ENCODE data around the gene USP48. TPM values are rescaled to one million over a fixed set of nuclear protein-coding genes. Genes with fewer than 3 reads are reported as not detected.
"Not testable (repeated sequence)": the region's sequence is repeated elsewhere in the genome, so short reads cannot be mapped to it uniquely, and the experiment has no call there.

The USP48 gene
- total and polyA plus RNA-seq, 2 of the 4 experiments (the other 2 are of a cell fraction): 24.7 to 25.0 TPM

DNA sequence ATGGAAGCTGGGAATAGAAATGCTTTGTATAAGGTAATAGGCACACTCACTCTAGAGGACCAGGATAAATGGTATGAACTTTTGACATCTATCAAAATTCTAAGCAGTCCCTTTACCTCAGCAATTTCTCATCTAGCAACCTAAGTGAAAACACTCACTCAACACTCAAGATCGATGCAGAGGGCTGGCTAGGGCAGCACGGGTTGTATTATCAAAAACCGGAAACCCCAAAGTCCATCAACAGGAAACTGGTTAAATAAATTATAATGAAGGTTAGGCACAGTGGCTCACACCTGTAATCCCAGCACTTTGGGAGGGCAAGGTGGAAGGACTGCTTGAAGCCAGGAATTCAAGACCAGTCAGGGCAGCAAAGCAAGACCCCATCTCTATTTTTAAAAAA lies 9.4 kb downstream of the USP48 start:
- Histone ChIP-seq H3K4ac (ENCODE audit: low read depth, low read length) (no peak overlapping the region), H3K14ac (replicated peaks; ENCODE audit: low read depth, low read length) (no peak overlapping the region), H2BK15ac (ENCODE audit: low read depth, low read length) (no peak overlapping the region), H3K9ac (ENCODE audit: low read depth, low read length) (no peak overlapping the region), H4K91ac (ENCODE audit: insufficient read depth, low read depth, low read length) (no peak overlapping the region), H2BK120ac (ENCODE audit: low read depth, low read length) (no peak overlapping the region), H3K23ac (ENCODE audit: low read depth, low read length) (no peak overlapping the region), H3K4me2 (ENCODE audit: low read depth, low read length) (no peak overlapping the region), H2AFZ (replicated peaks; ENCODE audit: low read length, poor library complexity) (no peak overlapping the region), H4K8ac (ENCODE audit: low read depth in 2 of 2, low read length in 2 of 2) (no peak overlapping the region), H3K56ac (ENCODE audit: extremely low read depth, insufficient read depth, low read length) (no peak overlapping the region), H4K5ac (ENCODE audit: low read depth, low read length) (no peak overlapping the region), H3K18ac (ENCODE audit: low read depth, low read length) (no peak overlapping the region), H2AK5ac (ENCODE audit: low read depth, low read length) (no peak overlapping the region), H3K36me3 (ENCODE audit: control insufficient read depth, insufficient read depth, low read length) (no peaks in the 10 kb centered on the region), H2BK5ac (ENCODE audit: low read depth, low read length, poor library complexity, severe bottlenecking) (no peak overlapping the region), H2AK9ac (replicated peaks; ENCODE audit: low read depth, low read length, poor library complexity) (no peak overlapping the region), H3K79me1 (ENCODE audit: low read depth in 1 of 2, low read length in 2 of 2) (peaks cover 26 to 69% of the 10 kb centered on the region in 2 experiments), H3K27me3 (ENCODE audit: control insufficient read depth, insufficient read depth, low read length) (no peaks in the 10 kb centered on the region), H3K9me3 (ENCODE audit: control insufficient read depth, insufficient read depth, low read length) (peaks cover 2% of the 10 kb centered on the region; the same call in 1 of the 2 replicates), H2BK20ac (ENCODE audit: low read depth, low read length) (no peak overlapping the region), H3K9me1 (ENCODE audit: insufficient read depth, low read length) (peaks cover 22% of the 10 kb centered on the region), H3K4me1 (ENCODE audit: control insufficient read depth, insufficient read depth, low read length) (peaks cover 10% of the 10 kb centered on the region), H3K4me3 (ENCODE audit: insufficient read depth, low read depth, low read length) (no peak overlapping the region), H3K27ac (ENCODE audit: insufficient read depth, low read length) (no peak overlapping the region), H4K20me1 (ENCODE audit: insufficient read depth, low read length) (peaks cover 91% of the 10 kb centered on the region)
- POLR2A ChIA-PET (ENCODE audit: unreplicated experiment): no interaction called here
- CTCF ChIA-PET: no interaction called here
- no CpG with 5 or more reads among the region's 3 CpGs for WGBS, 2 experiments (ENCODE audit: extremely low coverage in 2 of 2, insufficient read length in 1 of 2)
- in situ Hi-C loops (cut with MboI; ENCODE audit: low sequenced_read_pairs): no loop called here
- ATAC-seq (ENCODE audit: low read depth) (no peak), DNase-seq (no peak)
- no TSS peak for BruUV-seq (replicated peaks)
- dilution Hi-C loops (cut with HindIII; ENCODE audit: low sequenced_read_pairs, unreplicated experiment): no loop called here
- no peak for TF ChIP-seq RAD21 (IDR thresholded peaks at IDR 0.05; ENCODE audit: low read length)
- TF ChIP-seq MAFK (IDR thresholded peaks at IDR 0.05; ENCODE audit: low read depth, low read length): no peak
- intact Hi-C loops (cut with micrococcal nuclease): no loop called here

- BruUV-seq (replicated peaks); DNase-seq; ATAC-seq (ENCODE audit: low read depth); intact Hi-C loops (cut with micrococcal nuclease); H2AFZ ChIP-seq (replicated peaks; ENCODE audit: low read length, poor library complexity); H3K18ac ChIP-seq (ENCODE audit: low read depth, low read length); H3K4me3 ChIP-seq (ENCODE audit: insufficient read depth, low read depth, low read length); H4K8ac ChIP-seq (ENCODE audit: low read depth in 2 of 2, low read length in 2 of 2); H3K4me2 ChIP-seq (ENCODE audit: low read depth, low read length); in situ Hi-C loops (cut with MboI; ENCODE audit: low sequenced_read_pairs); H3K9me3 ChIP-seq (ENCODE audit: control insufficient read depth, insufficient read depth, low read length); H2BK5ac ChIP-seq (ENCODE audit: low read depth, low read length, poor library complexity, severe bottlenecking); H4K91ac ChIP-seq (ENCODE audit: insufficient read depth, low read depth, low read length); H3K56ac ChIP-seq (ENCODE audit: extremely low read depth, insufficient read depth, low read length); H3K4ac ChIP-seq (ENCODE audit: low read depth, low read length); H3K27ac ChIP-seq (ENCODE audit: insufficient read depth, low read length); H3K9ac ChIP-seq (ENCODE audit: low read depth, low read length); H2AK5ac ChIP-seq (ENCODE audit: low read depth, low read length); H3K14ac ChIP-seq (replicated peaks; ENCODE audit: low read depth, low read length); dilution Hi-C loops (cut with HindIII; ENCODE audit: low sequenced_read_pairs, unreplicated experiment); CTCF ChIA-PET; H3K23ac ChIP-seq (ENCODE audit: low read depth, low read length); H3K27me3 ChIP-seq (ENCODE audit: control insufficient read depth, insufficient read depth, low read length); H2BK120ac ChIP-seq (ENCODE audit: low read depth, low read length); H4K5ac ChIP-seq (ENCODE audit: low read depth, low read length); POLR2A ChIA-PET (ENCODE audit: unreplicated experiment); H3K36me3 ChIP-seq (ENCODE audit: control insufficient read depth, insufficient read depth, low read length); H2BK20ac ChIP-seq (ENCODE audit: low read depth, low read length); H2AK9ac ChIP-seq (replicated peaks; ENCODE audit: low read depth, low read length, poor library complexity); H2BK15ac ChIP-seq (ENCODE audit: low read depth, low read length): not testable (repeated sequence)
- Histone ChIP-seq H4K20me1 (ENCODE audit: insufficient read depth, low read length) (peaks cover 89% of the 10 kb centered on the region), H3K4me1 (ENCODE audit: control insufficient read depth, insufficient read depth, low read length) (peaks cover 12% of the 10 kb centered on the region), H3K79me1 (ENCODE audit: low read depth in 1 of 2, low read length in 2 of 2) (peaks cover 35 to 72% of the 10 kb centered on the region in 2 experiments), H3K9me1 (ENCODE audit: insufficient read depth, low read length) (peaks cover 28% of the 10 kb centered on the region)
- no CpG with 5 or more reads among the region's 10 CpGs for WGBS, 2 experiments (ENCODE audit: extremely low coverage in 2 of 2, insufficient read length in 1 of 2)
Observed at GRCh38 chr1:21771672-21772071, 11.3 kb downstream of the USP48 start.

All from IMR-90 (cell line).